Measurements from ENCODE around the gene PKD2. TPM values are rescaled to one million over a fixed set of nuclear protein-coding genes. Genes with fewer than 3 reads are reported as not detected.

PKD2 gene
- total and polyA plus RNA-seq, 12 donors: 6.5 to 21.5 (median 14.4) TPM

DNA sequence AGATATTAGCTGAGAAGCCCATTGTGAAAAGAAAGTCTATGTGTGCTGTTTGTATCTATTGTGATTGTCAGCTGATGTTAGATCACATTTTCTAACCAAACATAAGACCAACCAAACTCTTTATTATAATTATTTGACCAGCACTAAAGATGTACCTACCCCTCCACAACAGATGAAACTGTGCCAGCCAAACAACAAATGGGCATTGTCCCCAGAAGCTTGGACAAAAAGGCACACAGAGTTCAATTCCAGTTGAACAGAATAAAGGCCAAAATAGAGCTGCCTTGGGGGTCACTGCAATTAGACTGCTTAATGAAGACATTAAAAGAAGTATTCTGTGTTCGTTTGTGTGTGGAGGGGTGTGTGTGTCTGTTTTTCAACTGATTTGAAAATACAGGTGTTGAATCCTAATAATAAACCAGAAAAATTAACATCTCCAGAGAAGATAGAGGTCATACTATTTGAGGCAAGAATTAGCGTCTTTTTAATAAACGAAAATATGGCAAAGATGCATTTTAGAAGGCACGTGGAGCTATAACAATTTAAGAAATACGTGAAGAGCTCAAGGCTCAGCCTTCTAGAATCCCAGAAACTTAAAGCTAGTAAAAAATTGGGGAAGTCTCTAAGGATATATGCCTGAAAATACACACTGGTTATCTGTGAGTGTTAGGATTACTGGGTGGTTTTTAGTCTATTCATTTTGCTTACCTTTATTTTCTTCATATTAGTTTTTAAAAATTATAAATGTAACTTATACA lies 29.7 kb upstream of the PKD2 start:
- Histone ChIP-seq H3K4me3 (no peak overlapping the region), H3K4me1 (peaks cover 0 to 18% (median 0%) of the 10 kb centered on the region in 9 donors), H3K36me3 (no peaks in the 10 kb centered on the region), H3K27ac (no peak overlapping the region), H3K27me3 (peaks cover 0 to 37% (median 4%) of the 10 kb centered on the region in 7 donors), H3K9me3 (no peaks in the 10 kb centered on the region)
- no peak for ATAC-seq
- TF ChIP-seq, protein P1, sequence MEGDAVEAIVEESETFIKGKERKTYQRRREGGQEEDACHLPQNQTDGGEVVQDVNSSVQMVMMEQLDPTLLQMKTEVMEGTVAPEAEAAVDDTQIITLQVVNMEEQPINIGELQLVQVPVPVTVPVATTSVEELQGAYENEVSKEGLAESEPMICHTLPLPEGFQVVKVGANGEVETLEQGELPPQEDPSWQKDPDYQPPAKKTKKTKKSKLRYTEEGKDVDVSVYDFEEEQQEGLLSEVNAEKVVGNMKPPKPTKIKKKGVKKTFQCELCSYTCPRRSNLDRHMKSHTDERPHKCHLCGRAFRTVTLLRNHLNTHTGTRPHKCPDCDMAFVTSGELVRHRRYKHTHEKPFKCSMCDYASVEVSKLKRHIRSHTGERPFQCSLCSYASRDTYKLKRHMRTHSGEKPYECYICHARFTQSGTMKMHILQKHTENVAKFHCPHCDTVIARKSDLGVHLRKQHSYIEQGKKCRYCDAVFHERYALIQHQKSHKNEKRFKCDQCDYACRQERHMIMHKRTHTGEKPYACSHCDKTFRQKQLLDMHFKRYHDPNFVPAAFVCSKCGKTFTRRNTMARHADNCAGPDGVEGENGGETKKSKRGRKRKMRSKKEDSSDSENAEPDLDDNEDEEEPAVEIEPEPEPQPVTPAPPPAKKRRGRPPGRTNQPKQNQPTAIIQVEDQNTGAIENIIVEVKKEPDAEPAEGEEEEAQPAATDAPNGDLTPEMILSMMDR (IDR thresholded peaks at IDR 0.05): no peak
- intact Hi-C loops (cut with DNase I): loop anchor here in 3 of 10 donors (10.0 kb wide), 1 partner anchor 303 kb away; no protein-coding TSS in a partner anchor
- 92 to 95% methylated on average over 5 of the region's 5 CpGs for WGBS, 2 donors
- no peak for DNase-seq

DNA sequence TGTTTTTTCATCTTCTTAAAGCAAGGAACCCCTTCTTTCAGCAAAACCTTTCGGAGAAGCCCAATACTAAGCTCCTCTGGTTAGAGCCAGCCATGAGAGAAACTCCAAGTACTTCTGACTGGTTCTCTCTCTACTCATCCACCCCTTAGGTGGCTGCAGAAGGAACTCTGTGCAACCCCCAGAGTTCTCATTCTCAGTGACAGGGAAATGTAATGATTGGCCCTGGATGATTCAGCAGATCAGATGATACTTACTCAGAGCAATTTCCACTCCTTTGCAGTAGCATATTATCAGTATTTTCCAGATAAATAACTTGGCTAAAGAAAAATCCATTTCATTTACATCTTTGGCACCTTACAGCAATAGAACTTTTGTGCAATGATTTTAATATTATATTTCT lies 28.8 kb upstream of the PKD2 start:
- WGBS, 2 donors: 98 to 100% methylated on average over 1 of the region's 1 CpG
- Histone ChIP-seq H3K4me1 (peaks cover 0 to 14% (median 0%) of the 10 kb centered on the region in 9 donors), H3K4me3 (no peak overlapping the region), H3K27ac (no peak overlapping the region), H3K27me3 (peaks cover 0 to 28% (median 4%) of the 10 kb centered on the region in 7 donors), H3K36me3 (no peaks in the 10 kb centered on the region), H3K9me3 (no peaks in the 10 kb centered on the region)
- no peak for DNase-seq
- TF ChIP-seq, protein P1 (IDR thresholded peaks at IDR 0.05): no peak
- intact Hi-C loops (cut with DNase I): loop anchor here in 3 of 10 donors (10.0 kb wide), 1 partner anchor 304 kb away; no protein-coding TSS in a partner anchor
- no peak for ATAC-seq

DNA sequence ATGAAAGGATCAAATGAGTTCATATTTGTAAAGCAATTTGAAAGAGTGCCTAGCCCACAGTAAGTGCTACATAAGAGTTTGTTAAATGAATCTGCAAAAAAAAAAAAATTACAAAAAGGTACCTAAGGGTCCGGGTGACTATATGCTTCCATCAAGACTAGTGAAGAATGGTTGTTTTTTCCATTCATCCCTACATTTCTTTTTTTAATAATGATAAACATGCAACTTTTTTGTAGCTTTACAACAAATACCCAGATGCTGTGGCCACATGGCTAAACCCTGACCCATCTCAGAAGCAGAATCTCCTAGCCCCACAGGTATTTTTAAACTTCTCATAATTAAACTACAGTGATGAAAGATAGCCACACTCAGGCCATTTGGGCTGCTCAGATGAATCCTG lies 27.6 kb upstream of the PKD2 start:
- intact Hi-C loops (cut with DNase I): loop anchor here in 4 of 10 donors (10.0 kb wide), 1 partner anchor 305 kb away; no protein-coding TSS in a partner anchor
- H3K4me1 ChIP-seq: peaks cover 0 to 9% (median 0%) of the 10 kb centered on the region in 9 donors
- no peak for DNase-seq
- H3K36me3 ChIP-seq: no peaks in the 10 kb centered on the region
- TF ChIP-seq, protein P1 (IDR thresholded peaks at IDR 0.05): no peak
- no peak for ATAC-seq
- H3K27ac ChIP-seq: no peak overlapping the region
- H3K4me3 ChIP-seq: no peak overlapping the region
- no peaks in the 10 kb centered on the region for H3K9me3 ChIP-seq
- 92 to 96% methylated on average over 1 of the region's 1 CpG for WGBS, 2 donors
- peaks cover 0 to 21% (median 4%) of the 10 kb centered on the region in 7 donors for H3K27me3 ChIP-seq

DNA sequence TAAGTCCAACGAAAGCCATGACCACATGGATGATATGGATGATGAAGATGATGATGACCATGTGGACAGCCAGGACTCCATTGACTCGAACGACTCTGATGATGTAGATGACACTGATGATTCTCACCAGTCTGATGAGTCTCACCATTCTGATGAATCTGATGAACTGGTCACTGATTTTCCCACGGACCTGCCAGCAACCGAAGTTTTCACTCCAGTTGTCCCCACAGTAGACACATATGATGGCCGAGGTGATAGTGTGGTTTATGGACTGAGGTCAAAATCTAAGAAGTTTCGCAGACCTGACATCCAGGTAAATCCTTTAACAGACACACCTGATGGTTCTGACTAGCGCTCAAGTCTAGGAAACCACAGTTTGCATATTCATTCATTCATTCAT lies 25.9 kb upstream of the PKD2 start:
- Histone ChIP-seq H3K27me3 (peaks cover 0 to 7% (median 0%) of the 10 kb centered on the region in 7 donors), H3K36me3 (no peaks in the 10 kb centered on the region), H3K4me1 (no peaks in the 10 kb centered on the region), H3K4me3 (no peak overlapping the region), H3K9me3 (no peaks in the 10 kb centered on the region), H3K27ac (no peak overlapping the region)
- WGBS, 2 donors: 92 to 93% methylated on average over 8 of the region's 8 CpGs
- ATAC-seq (no peak), DNase-seq (no peak)
- TF ChIP-seq, protein P1 (IDR thresholded peaks at IDR 0.05): no peak
- intact Hi-C loops (cut with DNase I): loop anchor here in 1 of 10 donors (10.0 kb wide), 1 partner anchor 307 kb away; no protein-coding TSS in a partner anchor
